K562 (cell line): ENCODE results near the gene MIEF1. TPM values are rescaled to one million over a fixed set of nuclear protein-coding genes. Genes with fewer than 3 reads are reported as not detected.

Experiments used
- ELF4 ChIP-seq: fragments of 450-650 bp; formaldehyde crosslinking; IDR thresholded peaks from 2 replicates; pipeline ENCODE4 v1.4.0; 2022; ENCODE audit warnings: missing genetic modification characterization
- FOXP1 ChIP-seq: sonication (generic); formaldehyde crosslinking; IDR thresholded peaks from 2 replicates; pipeline ENCODE4 v1.8.0; 2022; ENCODE audit warnings: mild to moderate bottlenecking, missing genetic modification reagents
- KLF6 ChIP-seq: fragments of 250-450 bp; sonication (Bioruptor Pico); IDR thresholded peaks from 2 replicates; pipeline ENCODE4 v1.4.0; 2020; ENCODE audit warnings: mild to moderate bottlenecking, moderate library complexity, borderline replicate concordance
- MAZ ChIP-seq, 2 experiments: fragments of 450-650 bp in 1 of 2; sonication (generic) in 1 of 2; formaldehyde crosslinking; IDR thresholded peaks in 1 of 2; conservative IDR thresholded peaks in 1 of 2; 2 replicates each; pipeline versions ENCODE4 v1.4.0 to v1.5.0; 2020; ENCODE audit warnings: mild to moderate bottlenecking in 1 of 2, missing genetic modification reagents in 1 of 2
- POLR2G ChIP-seq: fragments of 200-400 bp; formaldehyde crosslinking; IDR thresholded peaks from 2 replicates; pipeline ENCODE4 v1.6.1; 2017; ENCODE audit warnings: low read depth, mild to moderate bottlenecking, antibody characterized with exemption, low read length, moderate library complexity
- ZNF124 ChIP-seq: sonication (generic); formaldehyde crosslinking; IDR thresholded peaks from 2 replicates; pipeline ENCODE4 v1.8.1; 2022; ENCODE audit warnings: missing genetic modification reagents
- ZNF407 ChIP-seq: fragments of 450-650 bp; IDR thresholded peaks from 2 replicates; pipeline ENCODE4 v1.6.1; 2016; ENCODE audit warnings: low read depth
- ZNF518B ChIP-seq: fragments of 250-450 bp; sonication (Bioruptor Pico); IDR thresholded peaks from 2 replicates; pipeline ENCODE4 v1.5.0; 2021; ENCODE audit warnings: mild to moderate bottlenecking, moderate library complexity
- ZNF644 ChIP-seq: fragments of 200-800 bp; sonication (Bioruptor generic); IDR thresholded peaks from 2 replicates; pipeline ENCODE4 v1.6.1; 2016; ENCODE audit warnings: low read depth, missing genetic modification characterization, missing compliant biosample characterization
- polyA plus RNA-seq, 8 experiments: library from polyadenylated mRNA; depleted of rRNA in 4 of 8; stranded (reverse) in 5 of 8; unstranded in 3 of 8; fragments of >200 nt; fragmentation: Nextera tagmentation in 2 of 8; fragmentation: Illumina TruSeq in 1 of 8; extraction: Ambion mirVana in 2 of 8; extraction: Trizol in 1 of 8; gene quantifications; 2 replicates each; pipeline versions ENCODE4 v1.2.1 to v1.2.3, GENCODE V29; 2011 to 2014; ENCODE audit warnings: inconsistent platforms in 1 of 8, missing spikeins in 1 of 8
- total RNA-seq, 7 experiments: library from RNA; depleted of rRNA in 6 of 7; stranded (reverse); fragments of >200 nt in 6 of 7; fragmentation: Illumina TruSeq in 2 of 7; extraction: Trizol in 2 of 7; gene quantifications; 2 replicates each; pipeline versions ENCODE4 v1.2.1 to v1.2.3, GENCODE V29; 2011 to 2021; ENCODE audit warnings: low replicate concordance in 1 of 7

MIEF1 gene
- total and polyA plus RNA-seq, 9 of the 15 experiments (the other 6 are each of a cell fraction or from before 2014, with no cell fraction given) = 10.9 to 51.8 (median 25.5) TPM

- TF ChIP-seq ZNF407 (no peak), POLR2G (no peak), ELF4 (CRISPR knock-in tag) (peak; percentile 87; the same call in 1 of the 2 replicates), KLF6 (CRISPR knock-in tag) (no peak), FOXP1 (CRISPR knock-in tag) (no peak), ZNF124 (CRISPR knock-in tag) (no peak), ZNF518B (no peak), MAZ (CRISPR knock-in tag; conservative IDR thresholded peaks at IDR 0.05 in 1 of 2, IDR thresholded peaks at IDR 0.05 in 1 of 2) (no peak; a peak in 1 of 4 replicates), ZNF644 (no peak)
Measured at GRCh38 chr22:39522567-39523300, 20.6 kb downstream of the MIEF1 start (continued).
